Sigmoid colon (tissue), 3 donors: ENCODE measurements around the gene SYT10.

Experiments used
- POLR2A ChIP-seq, 2 donors: fragments of 450-650 bp; IDR thresholded peaks; one replicate each; pipeline ENCODE4 v1.6.1; 2016; ENCODE audit warnings: antibody characterized with exemption in 2 of 2, mild to moderate bottlenecking in 2 of 2, moderate library complexity in 2 of 2
- TF ChIP-seq, protein P1 (sequence below), 4 experiments: fragments of 450-650 bp in 3 of 4; fragments of 200-600 bp in 1 of 4; IDR thresholded peaks; one replicate each; pipeline ENCODE4 v1.5.1; 2016 to 2019; ENCODE audit warnings: antibody characterized with exemption in 4 of 4, mild to moderate bottlenecking in 3 of 4, moderate library complexity in 2 of 4

- TF ChIP-seq, protein P1, sequence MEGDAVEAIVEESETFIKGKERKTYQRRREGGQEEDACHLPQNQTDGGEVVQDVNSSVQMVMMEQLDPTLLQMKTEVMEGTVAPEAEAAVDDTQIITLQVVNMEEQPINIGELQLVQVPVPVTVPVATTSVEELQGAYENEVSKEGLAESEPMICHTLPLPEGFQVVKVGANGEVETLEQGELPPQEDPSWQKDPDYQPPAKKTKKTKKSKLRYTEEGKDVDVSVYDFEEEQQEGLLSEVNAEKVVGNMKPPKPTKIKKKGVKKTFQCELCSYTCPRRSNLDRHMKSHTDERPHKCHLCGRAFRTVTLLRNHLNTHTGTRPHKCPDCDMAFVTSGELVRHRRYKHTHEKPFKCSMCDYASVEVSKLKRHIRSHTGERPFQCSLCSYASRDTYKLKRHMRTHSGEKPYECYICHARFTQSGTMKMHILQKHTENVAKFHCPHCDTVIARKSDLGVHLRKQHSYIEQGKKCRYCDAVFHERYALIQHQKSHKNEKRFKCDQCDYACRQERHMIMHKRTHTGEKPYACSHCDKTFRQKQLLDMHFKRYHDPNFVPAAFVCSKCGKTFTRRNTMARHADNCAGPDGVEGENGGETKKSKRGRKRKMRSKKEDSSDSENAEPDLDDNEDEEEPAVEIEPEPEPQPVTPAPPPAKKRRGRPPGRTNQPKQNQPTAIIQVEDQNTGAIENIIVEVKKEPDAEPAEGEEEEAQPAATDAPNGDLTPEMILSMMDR (IDR thresholded peaks at IDR 0.05): no peak
- no peak for TF ChIP-seq POLR2A (IDR thresholded peaks at IDR 0.05)
Measured at GRCh38 chr12:33476058-33476457, 36.4 kb upstream of the SYT10 start.
